ENCODE results near the gene PUS3.

The PUS3 gene

GRCh38 chr11:125931116-125931515 lies 28.1 kb upstream of the PUS3 start:
- TF ChIP-seq CTCF (IDR thresholded peaks at IDR 0.05; ENCODE audit: low read depth, low read length): no peak
- DNase-seq (ENCODE audit: extremely low read depth, low read depth): no peak

- no peak for DNase-seq (ENCODE audit: extremely low read depth, low read depth)
Measured at GRCh38 chr11:125930076-125930450, 27.1 kb upstream of the PUS3 start.

DNA sequence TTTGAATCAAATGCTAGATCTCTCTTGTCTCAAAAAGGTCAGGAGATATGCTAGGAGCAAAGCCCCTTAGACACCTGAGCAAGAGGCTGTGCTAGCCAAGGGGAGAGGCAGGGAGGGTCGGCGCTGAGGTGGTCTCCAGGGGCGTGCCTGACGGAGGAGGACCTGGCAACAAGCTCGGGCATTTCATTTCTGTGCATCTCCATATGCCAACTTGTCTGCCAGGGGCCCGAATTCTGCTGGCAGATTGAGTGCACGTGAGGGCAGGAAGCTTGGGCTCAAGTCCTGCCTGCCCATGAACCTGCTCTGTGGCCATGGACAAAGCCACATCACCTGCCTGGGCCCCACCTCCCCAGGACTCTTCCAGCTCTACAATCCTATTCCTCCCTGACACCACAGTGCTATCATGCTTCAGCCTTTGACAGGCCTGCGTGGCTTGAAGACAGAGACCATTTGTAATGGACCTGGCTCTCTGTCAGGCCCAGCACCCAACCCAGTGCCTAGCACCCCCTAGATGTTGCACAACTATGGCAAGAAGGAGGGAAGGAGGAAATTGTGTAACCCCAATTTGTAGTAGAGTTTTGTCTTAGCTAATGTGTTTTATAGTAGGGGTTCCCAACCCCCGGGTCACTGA lies 26.6 kb upstream of the PUS3 start:
- no peak for DNase-seq (ENCODE audit: extremely low read depth, low read depth)
- TF ChIP-seq CTCF (IDR thresholded peaks at IDR 0.05; ENCODE audit: low read depth, low read length): no peak

More at GRCh38 chr11:125930076-125930450, 27.1 kb upstream of the PUS3 start:
- TF ChIP-seq CTCF (IDR thresholded peaks at IDR 0.05; ENCODE audit: low read depth, low read length): no peak

DNA sequence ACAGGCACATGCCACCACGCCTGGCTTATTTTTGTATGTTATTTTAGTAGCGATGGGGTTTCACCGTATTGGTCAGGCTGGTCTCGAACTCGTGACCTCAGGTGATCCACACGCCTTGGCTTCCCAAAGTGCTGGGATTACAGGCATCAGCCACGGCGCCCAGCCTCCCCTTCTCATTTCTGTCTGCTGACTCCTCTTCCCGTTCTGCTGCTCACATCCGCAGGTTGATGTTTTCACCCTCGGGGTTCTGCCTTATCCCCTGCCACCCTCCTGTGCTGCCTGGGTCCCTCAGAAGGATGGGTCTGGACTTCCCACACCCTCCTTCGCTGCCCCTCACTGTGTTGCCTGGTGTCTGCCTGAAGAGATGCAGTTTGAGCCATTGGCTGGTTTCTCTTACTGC lies 23.7 kb upstream of the PUS3 start:
- TF ChIP-seq CTCF (IDR thresholded peaks at IDR 0.05; ENCODE audit: low read depth, low read length): no peak
- DNase-seq (ENCODE audit: extremely low read depth, low read depth): no peak

DNA sequence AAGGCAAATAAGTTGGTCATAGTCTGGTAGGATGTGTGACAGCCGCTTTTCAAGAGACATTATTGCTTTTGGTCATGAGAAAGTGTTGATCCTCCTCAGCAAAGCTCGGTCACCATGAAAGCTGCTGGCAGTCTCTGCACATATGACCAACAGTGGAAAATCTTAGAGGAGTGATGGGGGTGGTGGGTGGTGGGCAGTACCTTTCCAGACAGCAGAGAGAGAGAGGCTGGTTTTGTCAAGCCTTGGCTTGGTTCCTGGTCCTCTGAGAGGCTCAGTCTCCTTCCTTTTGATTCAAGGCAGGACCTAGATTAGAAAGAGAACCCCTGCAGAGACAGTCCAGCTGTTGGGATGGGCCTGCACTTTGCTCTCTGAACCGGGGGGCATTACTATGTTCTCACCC lies 22.8 kb upstream of the PUS3 start:
- no peak for TF ChIP-seq CTCF (IDR thresholded peaks at IDR 0.05; ENCODE audit: low read depth, low read length)

GRCh38 chr11:125925247-125925740 lies 22.3 kb upstream of the PUS3 start:
- DNase-seq (ENCODE audit: extremely low read depth, low read depth): no peak

More for the DNA sequence above, 22.8 kb upstream of the PUS3 start:
- DNase-seq (ENCODE audit: extremely low read depth, low read depth): no peak

More at GRCh38 chr11:125925247-125925740, 22.3 kb upstream of the PUS3 start:
- no peak for TF ChIP-seq CTCF (IDR thresholded peaks at IDR 0.05; ENCODE audit: low read depth, low read length)
